ENCODE data around the gene ZMIZ1. TPM values are rescaled to one million over a fixed set of nuclear protein-coding genes. Genes with fewer than 3 reads are reported as not detected.

ZMIZ1 gene
- total and polyA plus RNA-seq, 7 experiments from 2014 or later, result 1.8 to 57.2 (median 14.2) TPM

GRCh38 chr10:79308969-79309665 is 240.4 kb downstream of the ZMIZ1 start:
- no peak for DNase-seq
- Histone ChIP-seq H3K4me3 (ENCODE audit: low read length) (no peak overlapping the region), H3K9me3 (ENCODE audit: control insufficient read depth in 2 of 3, low read length in 3 of 3) (no peaks in the 10 kb centered on the region), H3K27ac (ENCODE audit: low read depth, low read length) (no peak overlapping the region), H3K36me3 (ENCODE audit: control insufficient read depth in 2 of 3, insufficient read depth in 3 of 3, low read length in 3 of 3) (peaks cover 0 to 51% (median 5%) of the 10 kb centered on the region in 3 experiments), H3K4me1 (ENCODE audit: control insufficient read depth in 2 of 2, insufficient read depth in 2 of 2, low read length in 2 of 2) (no peaks in the 10 kb centered on the region), H3K27me3 (ENCODE audit: control insufficient read depth in 2 of 2, insufficient read depth in 2 of 2, low read length in 2 of 2) (no peaks in the 10 kb centered on the region)
- no peak overlapping the region for H3K4me3 Mint-ChIP-seq
- ChIA-PET POLR2A (no interaction called here), CTCF (no interaction called here)
- H3K27me3 Mint-ChIP-seq, result no peaks in the 10 kb centered on the region
- H3K36me3 Mint-ChIP-seq, result peaks cover 0 to 35% (median 8%) of the 10 kb centered on the region in 5 donors
- H3K9me3 Mint-ChIP-seq, result no peaks in the 10 kb centered on the region
- ATAC-seq, result no peak
- H3K27ac Mint-ChIP-seq, result peak overlapping the region in 1 of 9 donors; percentile 69
- intact Hi-C loops (cut with micrococcal nuclease), result no loop called here
- H3K4me1 Mint-ChIP-seq, result peaks cover 0 to 14% (median 0%) of the 10 kb centered on the region in 7 donors

GRCh38 chr10:79310200-79310865 is 241.6 kb downstream of the ZMIZ1 start:
- Histone ChIP-seq H3K4me1 (ENCODE audit: control insufficient read depth in 2 of 2, insufficient read depth in 2 of 2, low read length in 2 of 2) (no peaks in the 10 kb centered on the region), H3K36me3 (ENCODE audit: control insufficient read depth in 2 of 3, insufficient read depth in 3 of 3, low read length in 3 of 3) (peaks cover 0 to 39% (median 5%) of the 10 kb centered on the region in 3 experiments), H3K9me3 (ENCODE audit: control insufficient read depth in 2 of 3, low read length in 3 of 3) (no peaks in the 10 kb centered on the region), H3K4me3 (ENCODE audit: low read length) (no peak overlapping the region), H3K27me3 (ENCODE audit: control insufficient read depth in 2 of 2, insufficient read depth in 2 of 2, low read length in 2 of 2) (no peaks in the 10 kb centered on the region), H3K27ac (ENCODE audit: low read depth, low read length) (no peak overlapping the region)
- CTCF ChIA-PET, result no interaction called here
- intact Hi-C loops (cut with micrococcal nuclease), result no loop called here
- ATAC-seq (no peak), DNase-seq (no peak)
- H3K27me3 Mint-ChIP-seq, result no peaks in the 10 kb centered on the region
- H3K36me3 Mint-ChIP-seq, result peaks cover 0 to 27% (median 12%) of the 10 kb centered on the region in 5 donors
- peaks cover 0 to 14% (median 0%) of the 10 kb centered on the region in 7 donors for H3K4me1 Mint-ChIP-seq
- POLR2A ChIA-PET, result no interaction called here
- H3K4me3 Mint-ChIP-seq, result no peak overlapping the region
- no peaks in the 10 kb centered on the region for H3K9me3 Mint-ChIP-seq
- peak overlapping the region in 1 of 9 donors; percentile 65 for H3K27ac Mint-ChIP-seq

- Histone ChIP-seq H3K36me3 (ENCODE audit: control insufficient read depth in 2 of 3, insufficient read depth in 3 of 3, low read length in 3 of 3) (peaks cover 0 to 32% (median 5%) of the 10 kb centered on the region in 3 experiments), H3K9me3 (ENCODE audit: control insufficient read depth in 2 of 3, low read length in 3 of 3) (no peaks in the 10 kb centered on the region), H3K4me3 (ENCODE audit: low read length) (no peak overlapping the region), H3K27me3 (ENCODE audit: control insufficient read depth in 2 of 2, insufficient read depth in 2 of 2, low read length in 2 of 2) (no peaks in the 10 kb centered on the region), H3K4me1 (ENCODE audit: control insufficient read depth in 2 of 2, insufficient read depth in 2 of 2, low read length in 2 of 2) (no peaks in the 10 kb centered on the region), H3K27ac (ENCODE audit: low read depth, low read length) (no peak overlapping the region)
- Mint-ChIP-seq H3K4me1 (peaks cover 4 to 18% (median 7%) of the 10 kb centered on the region in 7 donors), H3K27me3 (no peaks in the 10 kb centered on the region), H3K4me3 (no peak overlapping the region), H3K9me3 (no peaks in the 10 kb centered on the region), H3K36me3 (peaks cover 0 to 27% (median 12%) of the 10 kb centered on the region in 5 donors), H3K27ac (peak overlapping the region in 1 of 9 donors; percentile 65)
- ChIA-PET CTCF (no interaction called here), POLR2A (interaction anchor here (0.7 kb wide), 1 partner anchor 12 kb away, joined by 3 read pairs; no protein-coding TSS in a partner anchor)
- DNase-seq, result no peak
- intact Hi-C loops (cut with micrococcal nuclease), result no loop called here
- ATAC-seq, result no peak
These were observed 242.3 kb downstream of the ZMIZ1 start for GRCh38 chr10:79310911-79311573.

- H3K4me3 ChIP-seq (ENCODE audit: low read length), result no peak overlapping the region
- Mint-ChIP-seq H3K27ac (peak overlapping the region in 1 of 9 donors; percentile 33), H3K9me3 (no peaks in the 10 kb centered on the region), H3K36me3 (peaks cover 0 to 24% (median 12%) of the 10 kb centered on the region in 5 donors), H3K4me3 (no peak overlapping the region), H3K4me1 (peaks cover 10 to 22% (median 11%) of the 10 kb centered on the region in 7 donors), H3K27me3 (no peaks in the 10 kb centered on the region)
- H3K36me3 ChIP-seq (ENCODE audit: control insufficient read depth in 2 of 3, insufficient read depth in 3 of 3, low read length in 3 of 3), result peaks cover 0 to 24% (median 1%) of the 10 kb centered on the region in 3 experiments
- peaks cover 4 to 5% of the 10 kb centered on the region in 2 donors for H3K4me1 ChIP-seq (ENCODE audit: control insufficient read depth in 2 of 2, insufficient read depth in 2 of 2, low read length in 2 of 2)
- H3K9me3 ChIP-seq (ENCODE audit: control insufficient read depth in 2 of 3, low read length in 3 of 3), result no peaks in the 10 kb centered on the region
- ATAC-seq (no peak), DNase-seq (no peak)
- no peak overlapping the region for H3K27ac ChIP-seq (ENCODE audit: low read depth, low read length)
- intact Hi-C loops (cut with micrococcal nuclease), result no loop called here
- ChIA-PET POLR2A (interaction anchor here (0.7 kb wide), 2 partner anchors 12 to 184 kb away, joined by 3 read pairs; no protein-coding TSS in a partner anchor), CTCF (no interaction called here)
- no peaks in the 10 kb centered on the region for H3K27me3 ChIP-seq (ENCODE audit: control insufficient read depth in 2 of 2, insufficient read depth in 2 of 2, low read length in 2 of 2)
These were observed 243.0 kb downstream of the ZMIZ1 start for GRCh38 chr10:79311581-79312407.

GRCh38 chr10:79312601-79313187 is 243.9 kb downstream of the ZMIZ1 start:
- Histone ChIP-seq H3K36me3 (ENCODE audit: control insufficient read depth in 2 of 3, insufficient read depth in 3 of 3, low read length in 3 of 3) (peaks cover 0 to 15% (median 0%) of the 10 kb centered on the region in 3 experiments), H3K27ac (ENCODE audit: low read depth, low read length) (no peak overlapping the region), H3K4me1 (ENCODE audit: control insufficient read depth in 2 of 2, insufficient read depth in 2 of 2, low read length in 2 of 2) (peaks cover 13 to 14% of the 10 kb centered on the region in 2 donors), H3K27me3 (ENCODE audit: control insufficient read depth in 2 of 2, insufficient read depth in 2 of 2, low read length in 2 of 2) (no peaks in the 10 kb centered on the region), H3K9me3 (ENCODE audit: control insufficient read depth in 2 of 3, low read length in 3 of 3) (no peaks in the 10 kb centered on the region), H3K4me3 (ENCODE audit: low read length) (no peak overlapping the region)
- ChIA-PET CTCF (no interaction called here), POLR2A (no interaction called here)
- ATAC-seq, result no peak
- Mint-ChIP-seq H3K27ac (peak overlapping the region in 1 of 9 donors; percentile 42), H3K4me1 (peaks cover 19 to 31% (median 20%) of the 10 kb centered on the region in 7 donors), H3K4me3 (no peak overlapping the region), H3K9me3 (peaks cover 0 to 4% (median 0%) of the 10 kb centered on the region in 11 donors), H3K36me3 (peaks cover 0 to 22% (median 10%) of the 10 kb centered on the region in 5 donors), H3K27me3 (peaks cover 0 to 3% (median 0%) of the 10 kb centered on the region in 5 donors)
- no peak for DNase-seq
- intact Hi-C loops (cut with micrococcal nuclease), result no loop called here

- Mint-ChIP-seq H3K9me3 (peaks cover 0 to 6% (median 0%) of the 10 kb centered on the region in 11 donors), H3K4me3 (no peak overlapping the region), H3K36me3 (peaks cover 0 to 16% (median 7%) of the 10 kb centered on the region in 5 donors), H3K4me1 (peaks cover 25 to 37% (median 27%) of the 10 kb centered on the region in 7 donors), H3K27me3 (peaks cover 0 to 4% (median 0%) of the 10 kb centered on the region in 5 donors), H3K27ac (peak overlapping the region in 1 of 9 donors; percentile 23)
- no peak overlapping the region for H3K27ac ChIP-seq (ENCODE audit: low read depth, low read length)
- H3K9me3 ChIP-seq (ENCODE audit: control insufficient read depth in 2 of 3, low read length in 3 of 3), result no peaks in the 10 kb centered on the region
- H3K4me3 ChIP-seq (ENCODE audit: low read length), result no peak overlapping the region
- CTCF ChIA-PET, result no interaction called here
- H3K27me3 ChIP-seq (ENCODE audit: control insufficient read depth in 2 of 2, insufficient read depth in 2 of 2, low read length in 2 of 2), result no peaks in the 10 kb centered on the region
- POLR2A ChIA-PET, result interaction anchor here (0.9 kb wide), 1 partner anchor 9 kb away, joined by 3 read pairs; no protein-coding TSS in a partner anchor
- no peak for DNase-seq
- H3K4me1 ChIP-seq (ENCODE audit: control insufficient read depth in 2 of 2, insufficient read depth in 2 of 2, low read length in 2 of 2), result peaks cover 19 to 21% of the 10 kb centered on the region in 2 donors
- intact Hi-C loops (cut with micrococcal nuclease), result no loop called here
- no peak for ATAC-seq
- peaks cover 0 to 10% (median 0%) of the 10 kb centered on the region in 3 experiments for H3K36me3 ChIP-seq (ENCODE audit: control insufficient read depth in 2 of 3, insufficient read depth in 3 of 3, low read length in 3 of 3)
These were observed 244.6 kb downstream of the ZMIZ1 start for GRCh38 chr10:79313320-79313719.
